DOHH2 (cell line): ENCODE data around the gene S1PR1.

Source experiments
- EZH2phosphoT487 ChIP-seq: fragments of 200-600 bp; sonication (generic); IDR thresholded peaks from 2 replicates; pipeline ENCODE4 v1.6.1; 2017; ENCODE audit warnings: borderline replicate concordance, mild to moderate bottlenecking, antibody characterized with exemption, low read length, moderate library complexity, mixed read lengths
- TF ChIP-seq, protein P1 (sequence below): fragments of 200-600 bp; sonication (generic); IDR thresholded peaks from one replicate; pipeline ENCODE4 v1.5.1; 2014; ENCODE audit warnings: antibody characterized with exemption, mild to moderate bottlenecking, low read depth, low read length; ENCODE audit not compliant: poor library complexity, severe bottlenecking

DNA sequence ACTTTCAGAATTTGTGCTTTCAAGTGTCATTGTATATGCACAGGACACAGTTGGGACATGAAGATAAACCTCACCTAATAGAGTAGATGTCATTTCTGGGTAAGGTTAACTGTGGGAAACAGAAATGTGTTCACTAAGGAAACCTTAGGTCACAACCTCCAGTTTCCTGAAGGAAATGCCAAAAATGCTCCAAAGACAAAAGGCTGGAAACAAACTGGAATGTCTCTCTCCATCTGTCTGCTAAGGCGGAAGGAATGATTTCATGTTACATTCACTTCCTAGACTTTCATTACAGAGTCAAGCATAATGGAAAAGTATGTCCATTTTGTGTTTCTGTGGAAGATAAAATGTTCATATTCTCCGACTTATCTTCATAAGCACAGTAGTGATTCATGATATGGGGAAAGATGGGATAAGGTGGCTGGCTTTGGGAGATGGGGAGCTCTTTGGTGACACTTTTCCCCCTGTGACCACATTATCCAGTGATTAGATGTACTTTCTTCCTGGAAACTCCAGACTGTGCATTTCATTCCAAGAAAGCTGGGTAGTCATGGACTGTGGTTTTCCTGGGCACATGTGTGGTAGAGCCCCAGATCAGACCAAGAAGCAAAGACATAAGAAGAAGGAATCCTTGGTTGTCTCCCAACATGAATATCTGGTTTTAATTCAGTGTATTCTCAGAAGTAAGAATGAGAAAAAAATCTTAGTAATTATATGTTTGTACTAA, 5.7 kb downstream of the S1PR1 start:
- TF ChIP-seq, protein P1, sequence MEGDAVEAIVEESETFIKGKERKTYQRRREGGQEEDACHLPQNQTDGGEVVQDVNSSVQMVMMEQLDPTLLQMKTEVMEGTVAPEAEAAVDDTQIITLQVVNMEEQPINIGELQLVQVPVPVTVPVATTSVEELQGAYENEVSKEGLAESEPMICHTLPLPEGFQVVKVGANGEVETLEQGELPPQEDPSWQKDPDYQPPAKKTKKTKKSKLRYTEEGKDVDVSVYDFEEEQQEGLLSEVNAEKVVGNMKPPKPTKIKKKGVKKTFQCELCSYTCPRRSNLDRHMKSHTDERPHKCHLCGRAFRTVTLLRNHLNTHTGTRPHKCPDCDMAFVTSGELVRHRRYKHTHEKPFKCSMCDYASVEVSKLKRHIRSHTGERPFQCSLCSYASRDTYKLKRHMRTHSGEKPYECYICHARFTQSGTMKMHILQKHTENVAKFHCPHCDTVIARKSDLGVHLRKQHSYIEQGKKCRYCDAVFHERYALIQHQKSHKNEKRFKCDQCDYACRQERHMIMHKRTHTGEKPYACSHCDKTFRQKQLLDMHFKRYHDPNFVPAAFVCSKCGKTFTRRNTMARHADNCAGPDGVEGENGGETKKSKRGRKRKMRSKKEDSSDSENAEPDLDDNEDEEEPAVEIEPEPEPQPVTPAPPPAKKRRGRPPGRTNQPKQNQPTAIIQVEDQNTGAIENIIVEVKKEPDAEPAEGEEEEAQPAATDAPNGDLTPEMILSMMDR: no peak
- TF ChIP-seq EZH2phosphoT487: no peak
